Measurements from ENCODE around the gene ZNHIT3. TPM values are rescaled to one million over a fixed set of nuclear protein-coding genes. Genes with fewer than 3 reads are reported as not detected.

The ZNHIT3 gene
- total and polyA plus RNA-seq, 2 of the 13 experiments (the other 11 are each of a cell fraction or from before 2014, with no cell fraction given), result 66.6 to 77.4 TPM

DNA sequence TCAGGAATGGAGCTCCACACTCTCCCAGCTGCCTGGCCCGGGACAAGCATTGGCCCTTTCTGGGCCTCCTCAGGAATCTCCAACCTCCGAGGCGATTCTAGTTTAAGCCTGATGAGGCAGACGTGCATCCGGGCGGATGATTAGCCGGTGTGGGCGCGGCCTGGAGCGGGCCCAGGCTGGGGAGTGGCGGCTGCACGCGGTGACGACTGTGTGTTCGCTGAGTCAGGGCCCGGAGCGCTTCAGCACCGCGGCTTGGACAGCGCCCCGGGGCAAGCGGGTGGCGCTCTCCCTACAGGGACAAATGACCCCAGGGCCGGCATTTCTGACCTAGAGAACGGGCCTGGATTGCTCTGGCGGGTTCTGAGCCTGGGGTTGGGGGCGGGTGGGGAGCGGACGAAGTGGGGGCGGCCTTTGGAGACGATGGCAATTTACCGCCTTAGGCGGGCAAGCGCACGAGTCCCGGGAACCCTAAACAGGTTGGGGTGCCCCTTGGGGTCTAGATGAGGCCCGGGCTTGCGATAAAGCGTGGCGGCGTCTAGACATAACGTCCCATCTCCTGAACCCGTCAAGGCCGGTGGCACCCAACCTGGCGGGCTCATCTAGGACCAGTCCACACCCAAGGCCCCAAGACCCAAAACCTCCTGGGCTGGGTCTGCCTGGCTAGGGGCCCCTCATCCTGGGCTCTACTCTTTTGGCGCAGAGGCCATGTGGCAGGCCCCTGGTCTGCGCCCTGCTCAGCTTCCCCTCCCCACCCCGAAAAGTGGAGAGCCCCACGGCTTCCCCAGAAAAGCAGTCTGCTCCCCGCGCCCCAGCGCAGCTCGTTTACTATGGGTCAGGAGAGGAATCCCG lies 22.3 kb upstream of the ZNHIT3 start (continued):
- TF ChIP-seq, protein P1, sequence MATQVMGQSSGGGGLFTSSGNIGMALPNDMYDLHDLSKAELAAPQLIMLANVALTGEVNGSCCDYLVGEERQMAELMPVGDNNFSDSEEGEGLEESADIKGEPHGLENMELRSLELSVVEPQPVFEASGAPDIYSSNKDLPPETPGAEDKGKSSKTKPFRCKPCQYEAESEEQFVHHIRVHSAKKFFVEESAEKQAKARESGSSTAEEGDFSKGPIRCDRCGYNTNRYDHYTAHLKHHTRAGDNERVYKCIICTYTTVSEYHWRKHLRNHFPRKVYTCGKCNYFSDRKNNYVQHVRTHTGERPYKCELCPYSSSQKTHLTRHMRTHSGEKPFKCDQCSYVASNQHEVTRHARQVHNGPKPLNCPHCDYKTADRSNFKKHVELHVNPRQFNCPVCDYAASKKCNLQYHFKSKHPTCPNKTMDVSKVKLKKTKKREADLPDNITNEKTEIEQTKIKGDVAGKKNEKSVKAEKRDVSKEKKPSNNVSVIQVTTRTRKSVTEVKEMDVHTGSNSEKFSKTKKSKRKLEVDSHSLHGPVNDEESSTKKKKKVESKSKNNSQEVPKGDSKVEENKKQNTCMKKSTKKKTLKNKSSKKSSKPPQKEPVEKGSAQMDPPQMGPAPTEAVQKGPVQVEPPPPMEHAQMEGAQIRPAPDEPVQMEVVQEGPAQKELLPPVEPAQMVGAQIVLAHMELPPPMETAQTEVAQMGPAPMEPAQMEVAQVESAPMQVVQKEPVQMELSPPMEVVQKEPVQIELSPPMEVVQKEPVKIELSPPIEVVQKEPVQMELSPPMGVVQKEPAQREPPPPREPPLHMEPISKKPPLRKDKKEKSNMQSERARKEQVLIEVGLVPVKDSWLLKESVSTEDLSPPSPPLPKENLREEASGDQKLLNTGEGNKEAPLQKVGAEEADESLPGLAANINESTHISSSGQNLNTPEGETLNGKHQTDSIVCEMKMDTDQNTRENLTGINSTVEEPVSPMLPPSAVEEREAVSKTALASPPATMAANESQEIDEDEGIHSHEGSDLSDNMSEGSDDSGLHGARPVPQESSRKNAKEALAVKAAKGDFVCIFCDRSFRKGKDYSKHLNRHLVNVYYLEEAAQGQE (IDR thresholded peaks at IDR 0.05; ENCODE audit: borderline replicate concordance in 1 of 2, low read depth in 1 of 2, low read length in 2 of 2), result peak; percentile 87 to 97

DNA sequence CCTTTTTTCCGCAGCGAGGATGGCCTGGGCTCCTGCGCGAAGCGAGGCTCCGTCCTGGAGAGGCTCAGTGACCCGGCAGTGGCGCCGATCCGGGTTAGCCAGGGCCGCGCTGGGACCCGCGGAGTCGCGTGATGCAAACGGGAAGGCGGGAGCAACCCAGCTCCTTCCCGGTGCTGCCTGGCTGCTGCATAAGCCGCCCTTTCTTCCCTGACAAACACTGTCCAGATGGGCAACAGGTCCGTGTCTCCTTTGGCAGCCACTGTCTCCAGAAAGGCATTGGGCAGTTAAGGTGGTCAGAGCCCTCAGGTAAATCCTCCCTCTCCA lies 21.8 kb upstream of the ZNHIT3 start:
- intact Hi-C loops (cut with micrococcal nuclease; ENCODE audit: unreplicated experiment), result no loop called here
- ChIA-PET POLR2A (no interaction called here), CTCF (ENCODE audit: low intra/inter-chr PET ratio, low total read pairs) (no interaction called here)
- H3K27me3 ChIP-seq (ENCODE audit: control insufficient read depth in 1 of 2, insufficient read depth in 2 of 2, low read length in 2 of 2), result peaks cover under 1 to 26% of the 10 kb centered on the region in 2 experiments; a peak in 4 of 5 replicates
- no peak for FAIRE-seq
- H3K4me2 ChIP-seq (ENCODE audit: low read depth, low read length), result no peak overlapping the region
- 51% methylated on average over 13 of the region's 21 CpGs for whole genome bisulfite sequencing (ENCODE audit: low lambda C conversion rate)
- H2AFZ ChIP-seq (ENCODE audit: low read length), result no peak overlapping the region
- 0 out of 2 replicates have a peak, but pooled peaks cover 3% of the 10 kb centered on the region for H4K20me1 ChIP-seq (ENCODE audit: insufficient read depth, low read length)
- H3K4me3 ChIP-seq (replicated peaks in 1 of 3; ENCODE audit: insufficient read depth in 1 of 3, low read depth in 2 of 3, low read length in 3 of 3), result no peak overlapping the region
- H3K27ac ChIP-seq (ENCODE audit: extremely low read length, insufficient read depth, low read length), result no peak overlapping the region
- no peaks in the 10 kb centered on the region for H3K4me1 ChIP-seq (ENCODE audit: insufficient read depth, low read length)
- ATAC-seq, result no peak
- in situ Hi-C loops (cut with HindIII; ENCODE audit: extremely low pct_ligation_motif_present, low pct_unique_long_range_greater_than_20kb), result no loop called here
- no peak overlapping the region for H3K9ac ChIP-seq (ENCODE audit: insufficient read depth, low read depth, low read length)
- no peak for DNase-seq (ENCODE audit: low spot score)
- H3K36me3 ChIP-seq (replicated peaks in 1 of 2; ENCODE audit: control insufficient read depth in 1 of 2, insufficient read depth in 2 of 2, low read length in 2 of 2), result no peaks in the 10 kb centered on the region
- H3K79me2 ChIP-seq (ENCODE audit: insufficient read depth, low read length), result no peaks in the 10 kb centered on the region
- H3K9me3 ChIP-seq (ENCODE audit: low read length), result no peaks in the 10 kb centered on the region
- BruUV-seq (replicated peaks), result no TSS peak
- TF ChIP-seq ZMYM3 (CRISPR knock-in tag; IDR thresholded peaks at IDR 0.05) (no peak), NFRKB (IDR thresholded peaks at IDR 0.05) (no peak), ZNF746 (CRISPR knock-in tag; IDR thresholded peaks at IDR 0.05) (no peak), ZNF883 (CRISPR knock-in tag; IDR thresholded peaks at IDR 0.05; ENCODE audit: not compliant biosample characterization) (no peak), SP2 (CRISPR knock-in tag; IDR thresholded peaks at IDR 0.05) (no peak), EP300 (IDR thresholded peaks at IDR 0.05; ENCODE audit: low read depth in 2 of 2, low read length in 2 of 2) (no peak), EP300 (CRISPR knock-in tag; IDR thresholded peaks at IDR 0.05; ENCODE audit: borderline replicate concordance) (no peak), MXD4 (CRISPR knock-in tag; IDR thresholded peaks at IDR 0.05) (no peak), CHD4 (IDR thresholded peaks at IDR 0.05; ENCODE audit: borderline replicate concordance, low read length) (no peak), ZNF564 (CRISPR knock-in tag; IDR thresholded peaks at IDR 0.05) (no peak)
- TF ChIP-seq, protein P2, sequence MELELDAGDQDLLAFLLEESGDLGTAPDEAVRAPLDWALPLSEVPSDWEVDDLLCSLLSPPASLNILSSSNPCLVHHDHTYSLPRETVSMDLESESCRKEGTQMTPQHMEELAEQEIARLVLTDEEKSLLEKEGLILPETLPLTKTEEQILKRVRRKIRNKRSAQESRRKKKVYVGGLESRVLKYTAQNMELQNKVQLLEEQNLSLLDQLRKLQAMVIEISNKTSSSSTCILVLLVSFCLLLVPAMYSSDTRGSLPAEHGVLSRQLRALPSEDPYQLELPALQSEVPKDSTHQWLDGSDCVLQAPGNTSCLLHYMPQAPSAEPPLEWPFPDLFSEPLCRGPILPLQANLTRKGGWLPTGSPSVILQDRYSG (CRISPR knock-in tag; IDR thresholded peaks at IDR 0.05), result no peak
- TF ChIP-seq, protein P3, sequence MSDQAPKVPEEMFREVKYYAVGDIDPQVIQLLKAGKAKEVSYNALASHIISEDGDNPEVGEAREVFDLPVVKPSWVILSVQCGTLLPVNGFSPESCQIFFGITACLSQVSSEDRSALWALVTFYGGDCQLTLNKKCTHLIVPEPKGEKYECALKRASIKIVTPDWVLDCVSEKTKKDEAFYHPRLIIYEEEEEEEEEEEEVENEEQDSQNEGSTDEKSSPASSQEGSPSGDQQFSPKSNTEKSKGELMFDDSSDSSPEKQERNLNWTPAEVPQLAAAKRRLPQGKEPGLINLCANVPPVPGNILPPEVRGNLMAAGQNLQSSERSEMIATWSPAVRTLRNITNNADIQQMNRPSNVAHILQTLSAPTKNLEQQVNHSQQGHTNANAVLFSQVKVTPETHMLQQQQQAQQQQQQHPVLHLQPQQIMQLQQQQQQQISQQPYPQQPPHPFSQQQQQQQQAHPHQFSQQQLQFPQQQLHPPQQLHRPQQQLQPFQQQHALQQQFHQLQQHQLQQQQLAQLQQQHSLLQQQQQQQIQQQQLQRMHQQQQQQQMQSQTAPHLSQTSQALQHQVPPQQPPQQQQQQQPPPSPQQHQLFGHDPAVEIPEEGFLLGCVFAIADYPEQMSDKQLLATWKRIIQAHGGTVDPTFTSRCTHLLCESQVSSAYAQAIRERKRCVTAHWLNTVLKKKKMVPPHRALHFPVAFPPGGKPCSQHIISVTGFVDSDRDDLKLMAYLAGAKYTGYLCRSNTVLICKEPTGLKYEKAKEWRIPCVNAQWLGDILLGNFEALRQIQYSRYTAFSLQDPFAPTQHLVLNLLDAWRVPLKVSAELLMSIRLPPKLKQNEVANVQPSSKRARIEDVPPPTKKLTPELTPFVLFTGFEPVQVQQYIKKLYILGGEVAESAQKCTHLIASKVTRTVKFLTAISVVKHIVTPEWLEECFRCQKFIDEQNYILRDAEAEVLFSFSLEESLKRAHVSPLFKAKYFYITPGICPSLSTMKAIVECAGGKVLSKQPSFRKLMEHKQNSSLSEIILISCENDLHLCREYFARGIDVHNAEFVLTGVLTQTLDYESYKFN (CRISPR knock-in tag; conservative IDR thresholded peaks at IDR 0.05), result no peak
